Activated naive CD4-positive, alpha-beta T cell treated with anti-CD3 and anti-CD28 coated beads, Interleukin-2, amount 10 ng/mL, durations not matched to agents 7 days and 5 days (primary cell): ENCODE measurements around the gene ABCA1.
"Not testable (repeated sequence)": the region's sequence is repeated elsewhere in the genome, so short reads cannot be mapped to it uniquely, and the experiment has no call there.

Source experiments
- CTCF ChIA-PET: fragments of 350-600 bp; sonication (Branson Sonifier 250); formaldehyde crosslinking; loops from one replicate; lab custom pipeline; 2021; ENCODE audit warnings: antibody characterized with exemption; lab: Charles Lee
- DNase-seq: peaks from one replicate; pipeline ENCODE4 v3.0.0-alpha.2; 2020
- H3K27ac Mint-ChIP-seq: one replicate; pipeline ENCODE4 v1.8.0; 2021; ENCODE audit warnings: mild to moderate bottlenecking, moderate library complexity, mixed read lengths
- H3K27me3 Mint-ChIP-seq: one replicate; pipeline ENCODE4 v1.8.0; 2021; ENCODE audit warnings: mild to moderate bottlenecking, mixed read lengths
- H3K36me3 Mint-ChIP-seq: one replicate; pipeline ENCODE4 v1.8.0; 2021; ENCODE audit warnings: mixed read lengths
- H3K4me1 Mint-ChIP-seq: one replicate; pipeline ENCODE4 v1.8.0; 2021; ENCODE audit warnings: mixed read lengths
- H3K4me3 Mint-ChIP-seq: one replicate; pipeline ENCODE4 v1.8.0; 2021; ENCODE audit warnings: mild to moderate bottlenecking, moderate library complexity, mixed read lengths
- H3K9me3 Mint-ChIP-seq: one replicate; pipeline ENCODE4 v1.8.0; 2021; ENCODE audit warnings: mixed read lengths

ABCA1 gene

DNA sequence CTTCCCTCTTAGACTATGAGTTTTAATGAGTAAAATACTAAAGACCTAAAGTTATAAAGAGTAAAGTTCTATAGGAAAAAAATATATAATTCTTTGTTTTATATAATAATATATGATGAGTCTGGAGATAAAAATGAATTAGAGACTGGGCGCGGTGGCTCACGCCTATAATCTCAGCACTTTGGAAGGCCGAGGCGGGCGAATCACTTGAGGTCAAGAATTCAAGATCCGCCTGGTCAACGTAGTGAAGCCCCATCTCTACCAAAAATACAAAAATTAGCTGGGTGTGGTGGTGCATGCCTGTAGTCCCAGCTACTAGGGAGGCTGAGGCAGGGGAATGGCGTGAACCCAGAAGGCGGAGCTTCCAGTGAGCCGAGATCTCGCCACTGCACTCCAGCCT, 158.9 kb downstream of the ABCA1 start:
- not testable (repeated sequence) for DNase-seq, H3K4me3 Mint-ChIP-seq, H3K4me1 Mint-ChIP-seq, H3K27ac Mint-ChIP-seq, H3K36me3 Mint-ChIP-seq, H3K9me3 Mint-ChIP-seq, H3K27me3 Mint-ChIP-seq
- CTCF ChIA-PET = interaction anchor here (0.6 kb wide), 1 partner anchor 13 kb away, joined by 3 read pairs; no protein-coding TSS in a partner anchor

DNA sequence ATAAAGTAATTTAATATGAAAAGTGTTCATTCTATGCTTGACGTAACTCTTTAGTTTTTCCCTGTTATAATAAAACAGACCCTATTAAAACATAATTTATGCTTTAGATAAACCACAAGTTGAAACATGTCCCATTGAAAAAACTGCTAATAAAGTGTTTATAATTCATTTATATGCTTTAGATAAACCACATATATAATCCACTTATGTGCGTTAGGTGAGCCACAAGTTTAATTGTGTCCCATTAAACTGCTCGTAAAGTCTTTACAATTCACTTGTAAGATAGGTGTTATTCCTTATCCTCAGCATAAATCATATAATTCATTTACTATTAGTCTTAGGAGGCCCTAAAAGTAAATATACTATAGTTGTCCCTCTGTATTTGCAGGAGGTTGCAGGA, 160.4 kb downstream of the ABCA1 start:
- CTCF ChIA-PET = no interaction called here
- Mint-ChIP-seq H3K4me3 (no peak overlapping the region), H3K27ac (no peak overlapping the region), H3K36me3 (no peaks in the 10 kb centered on the region), H3K9me3 (no peaks in the 10 kb centered on the region), H3K4me1 (peaks cover 7% of the 10 kb centered on the region), H3K27me3 (peaks cover 10% of the 10 kb centered on the region)
- no peak for DNase-seq

DNA sequence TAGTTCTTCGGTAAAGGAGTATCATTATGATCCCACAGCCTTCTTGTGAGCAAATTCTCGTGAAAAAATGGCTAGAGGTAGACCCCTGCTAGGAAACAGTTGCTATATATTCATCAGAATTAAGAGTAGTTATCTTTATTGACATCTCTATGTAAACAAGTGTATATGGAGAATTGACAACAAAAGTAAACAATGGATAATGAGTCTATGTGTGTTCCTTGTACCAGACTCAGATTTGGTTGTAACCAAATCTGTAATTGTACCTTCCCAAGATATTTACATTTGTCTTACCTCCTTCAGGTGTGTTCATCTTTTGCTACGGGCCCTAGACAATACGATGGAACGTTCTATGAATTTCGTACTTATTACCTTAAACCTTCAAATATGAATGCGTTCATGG, 161.9 kb downstream of the ABCA1 start:
- CTCF ChIA-PET = no interaction called here
- H3K36me3 Mint-ChIP-seq = no peaks in the 10 kb centered on the region
- H3K4me3 Mint-ChIP-seq = no peak overlapping the region
- H3K27me3 Mint-ChIP-seq = peaks cover 10% of the 10 kb centered on the region
- peaks cover 7% of the 10 kb centered on the region for H3K4me1 Mint-ChIP-seq
- no peak overlapping the region for H3K27ac Mint-ChIP-seq
- no peak for DNase-seq
- no peaks in the 10 kb centered on the region for H3K9me3 Mint-ChIP-seq

DNA sequence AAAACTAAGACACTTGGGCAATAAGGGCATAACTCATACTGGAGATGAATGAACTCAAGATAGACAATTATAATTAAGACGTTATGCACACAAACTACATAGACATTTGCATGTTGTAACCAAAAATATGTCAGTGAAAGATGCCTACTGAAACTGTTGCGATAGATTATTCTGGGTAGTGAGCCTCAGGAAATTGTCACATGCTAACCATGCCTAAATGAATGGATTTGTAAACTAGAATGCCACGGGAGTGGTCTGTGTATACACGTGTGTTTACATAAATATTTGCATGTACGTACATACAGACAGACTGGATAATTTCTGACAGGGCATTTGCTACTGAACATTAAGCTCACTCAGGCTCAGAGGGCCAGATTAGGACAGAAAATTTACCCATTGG, 162.8 kb downstream of the ABCA1 start:
- peak overlapping the region; percentile 79 for H3K4me3 Mint-ChIP-seq
- DNase-seq = no peak
- CTCF ChIA-PET = no interaction called here
- H3K36me3 Mint-ChIP-seq = peaks cover 3% of the 10 kb centered on the region
- H3K27ac Mint-ChIP-seq = no peak overlapping the region
- H3K27me3 Mint-ChIP-seq = peaks cover 10% of the 10 kb centered on the region
- H3K4me1 Mint-ChIP-seq = peaks cover 7% of the 10 kb centered on the region
- H3K9me3 Mint-ChIP-seq = no peaks in the 10 kb centered on the region

DNA sequence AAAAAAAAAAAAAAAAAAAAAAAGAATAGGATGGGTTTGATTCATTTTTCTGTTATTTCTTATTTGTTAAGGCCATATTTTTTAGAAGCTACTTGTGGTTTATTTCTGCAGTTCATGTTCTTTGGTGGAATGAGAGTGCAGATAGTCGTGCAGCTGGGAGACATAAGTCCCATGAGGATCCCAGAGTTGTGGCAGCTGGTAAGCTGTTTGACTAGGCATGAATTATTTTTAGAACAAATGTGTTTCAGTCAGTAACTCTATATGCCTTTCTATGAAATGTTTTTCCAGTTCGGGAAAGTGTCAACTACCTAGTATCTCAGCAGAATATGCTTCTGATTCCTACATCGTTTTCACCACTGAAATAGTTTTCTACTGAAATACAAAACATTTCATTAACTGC, 169.0 kb downstream of the ABCA1 start:
- CTCF ChIA-PET = no interaction called here
- H3K27ac Mint-ChIP-seq = no peak overlapping the region
- H3K36me3 Mint-ChIP-seq = peaks cover 8% of the 10 kb centered on the region
- no peak overlapping the region for H3K4me3 Mint-ChIP-seq
- H3K4me1 Mint-ChIP-seq = peaks cover 5% of the 10 kb centered on the region
- H3K27me3 Mint-ChIP-seq = peaks cover 6% of the 10 kb centered on the region
- DNase-seq = no peak
- no peaks in the 10 kb centered on the region for H3K9me3 Mint-ChIP-seq

DNA sequence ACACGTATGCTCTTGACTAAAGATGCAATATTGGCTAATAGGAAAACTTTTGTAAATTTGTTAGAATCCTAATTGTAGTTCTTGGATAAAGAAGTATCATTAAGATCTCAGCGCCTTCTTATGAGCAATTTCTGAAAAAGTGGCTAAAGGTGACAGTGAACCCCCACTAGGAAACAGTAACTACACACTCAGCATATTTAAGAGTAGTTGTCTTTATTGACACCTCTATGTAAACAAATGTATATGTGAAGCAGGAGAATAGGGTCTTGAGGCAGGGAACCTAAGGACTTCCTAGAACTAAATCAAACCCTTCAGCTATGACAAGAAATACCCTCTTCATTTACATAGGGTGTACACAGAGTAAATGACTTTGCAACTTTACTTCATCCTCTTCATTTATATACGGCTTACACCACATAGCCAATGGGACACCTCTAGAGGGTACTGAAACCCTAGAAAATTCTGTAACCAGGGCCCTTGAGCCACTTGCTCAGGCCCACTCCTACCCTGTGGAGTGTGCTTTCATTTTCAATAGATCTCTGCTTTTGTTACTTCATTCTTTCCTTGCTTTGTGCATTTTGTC, 177.7 kb downstream of the ABCA1 start:
- peaks cover 27% of the 10 kb centered on the region for H3K4me1 Mint-ChIP-seq
- H3K36me3 Mint-ChIP-seq = peaks cover 31% of the 10 kb centered on the region
- DNase-seq = no peak
- H3K27ac Mint-ChIP-seq = no peak overlapping the region
- no peak overlapping the region for H3K4me3 Mint-ChIP-seq
- no peaks in the 10 kb centered on the region for H3K27me3 Mint-ChIP-seq
- H3K9me3 Mint-ChIP-seq = no peaks in the 10 kb centered on the region
- CTCF ChIA-PET = no interaction called here

DNA sequence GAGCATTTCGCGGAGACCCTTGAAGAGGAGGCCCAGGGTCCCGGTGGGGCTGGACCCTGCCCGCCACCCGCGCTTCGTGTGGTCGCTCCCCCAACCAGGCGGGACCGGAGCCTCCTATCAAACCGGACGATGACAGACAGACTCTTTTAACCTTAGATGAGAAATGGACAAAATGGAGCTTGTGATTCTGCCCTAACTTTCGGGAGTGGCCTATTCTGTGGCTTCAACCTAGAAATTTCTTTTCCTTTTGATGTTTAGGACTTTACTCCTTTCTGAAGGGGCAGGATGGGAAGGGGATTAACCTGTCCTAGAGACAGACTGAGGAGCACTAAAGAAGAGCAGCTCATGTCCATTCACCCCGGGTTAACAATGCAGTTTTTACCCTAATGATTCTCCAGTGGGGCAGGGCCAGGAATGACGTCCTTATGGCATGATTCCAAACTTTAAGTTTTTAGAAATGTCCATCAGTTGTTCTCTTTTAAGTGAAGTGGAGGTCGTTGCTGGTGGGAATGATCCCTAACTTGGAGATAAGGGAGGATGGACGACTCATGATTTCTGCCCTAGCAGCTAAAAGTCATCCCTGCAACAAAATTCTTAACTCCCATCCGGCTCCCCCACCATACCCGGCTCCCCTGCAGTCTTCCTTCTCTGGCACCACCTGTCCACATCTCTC, 179.5 kb downstream of the ABCA1 start:
- no peak for DNase-seq
- Mint-ChIP-seq H3K36me3 (peaks cover 24% of the 10 kb centered on the region), H3K4me3 (peak overlapping the region; percentile 91), H3K4me1 (peaks cover 27% of the 10 kb centered on the region), H3K9me3 (no peaks in the 10 kb centered on the region), H3K27ac (peak overlapping the region; percentile 93), H3K27me3 (no peaks in the 10 kb centered on the region)
- CTCF ChIA-PET = no interaction called here

DNA sequence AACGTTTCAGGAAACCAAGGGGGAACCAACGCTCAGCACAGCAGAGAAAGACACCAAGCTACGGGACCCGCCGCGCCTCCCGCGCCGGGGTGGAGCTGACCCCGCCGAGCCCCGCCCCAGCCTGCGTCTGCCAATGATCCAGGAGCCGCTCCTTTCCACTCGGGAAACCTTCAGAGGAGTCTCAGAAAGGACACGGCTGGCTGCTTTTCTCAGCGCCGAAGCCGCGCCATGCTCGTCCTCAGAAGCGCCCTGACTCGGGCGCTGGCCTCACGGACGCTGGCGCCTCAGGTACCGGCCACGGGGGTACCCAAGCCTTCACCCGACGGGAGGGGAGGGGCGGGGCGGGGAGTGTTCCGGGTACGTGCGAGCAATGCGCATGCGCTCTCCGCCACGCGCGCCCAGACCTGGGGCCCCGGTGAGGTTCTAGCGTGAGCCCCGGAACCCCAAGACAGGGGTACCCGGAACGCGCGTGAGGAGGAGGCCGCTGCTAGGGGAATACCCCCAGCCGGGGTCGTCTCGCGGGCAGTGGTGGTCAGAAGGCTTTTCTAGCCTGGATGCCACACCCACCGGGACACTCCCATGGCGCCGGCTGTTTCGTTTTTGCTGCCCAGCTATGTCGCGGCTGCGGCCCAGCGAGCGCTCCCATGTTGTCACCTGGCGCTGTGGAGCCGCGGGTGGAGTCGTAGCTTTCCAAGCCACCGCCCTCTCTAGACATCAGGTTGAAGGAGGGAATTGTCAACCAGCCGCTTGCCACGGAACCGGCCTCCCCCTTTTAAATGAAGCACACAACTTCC, 180.2 kb downstream of the ABCA1 start, which contains the start of gene NIPSNAP3A:
Gene NIPSNAP3A, plus strand, starts transcription at position 119 of the 794 bp plus-strand sequence. Its CDS starts 110 bp downstream, at position 229.
- peaks cover 19% of the 10 kb centered on the region for H3K36me3 Mint-ChIP-seq
- peak within 1 kb of the TSS; percentile 91 for H3K4me3 Mint-ChIP-seq
- H3K4me1 Mint-ChIP-seq = peaks cover 28% of the 10 kb centered on the region
- peak within 1 kb of the TSS; percentile 93 for H3K27ac Mint-ChIP-seq
- CTCF ChIA-PET = interaction anchor here (1.4 kb wide), 1 partner anchor 16 kb away, joined by 3 read pairs; the partner anchor contains the start of gene NIPSNAP3B
- H3K27me3 Mint-ChIP-seq = no peaks in the 10 kb centered on the region
- no peaks in the 10 kb centered on the region for H3K9me3 Mint-ChIP-seq
- peak; percentile 90 for DNase-seq

DNA sequence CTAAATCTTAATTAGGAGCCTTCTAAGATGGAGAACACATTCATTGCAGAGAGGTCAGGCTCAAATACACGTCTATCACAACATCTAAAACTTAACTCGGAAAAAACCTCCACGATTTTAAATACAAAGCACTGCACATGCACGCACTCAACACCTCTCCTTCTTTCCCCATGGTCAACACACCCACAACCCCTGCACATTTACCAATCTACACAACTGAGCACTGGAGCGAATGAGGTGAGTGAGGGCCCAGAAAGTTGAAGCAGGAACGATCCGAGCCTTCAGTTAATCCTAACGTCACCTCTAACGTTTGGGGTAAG, 180.8 kb downstream of the ABCA1 start:
- CTCF ChIA-PET = interaction anchor here (1.4 kb wide), 1 partner anchor 17 kb away, joined by 3 read pairs; the partner anchor contains the start of gene NIPSNAP3B
- DNase-seq = no peak
- Mint-ChIP-seq H3K27me3 (no peaks in the 10 kb centered on the region), H3K4me3 (peak overlapping the region; percentile 91), H3K27ac (peak overlapping the region; percentile 93), H3K9me3 (no peaks in the 10 kb centered on the region), H3K36me3 (peaks cover 15% of the 10 kb centered on the region), H3K4me1 (peaks cover 28% of the 10 kb centered on the region)

DNA sequence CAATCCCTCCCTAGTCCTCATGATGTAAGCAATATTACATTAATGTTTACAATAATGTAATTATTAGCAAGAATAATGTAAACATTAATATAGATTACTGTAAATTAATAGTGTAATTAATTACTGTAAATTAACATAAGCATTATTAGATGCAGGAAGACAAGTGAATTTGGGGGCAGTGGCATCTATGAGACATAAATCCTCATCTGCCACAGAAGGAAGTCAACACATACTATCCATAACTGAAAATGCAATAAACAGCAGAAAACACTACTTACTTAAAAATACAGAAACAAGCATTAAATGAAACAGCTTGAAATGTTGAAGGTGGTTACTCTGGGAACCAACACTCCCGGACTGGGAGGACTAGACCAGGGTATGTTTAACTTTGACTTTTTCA, 181.2 kb downstream of the ABCA1 start:
- no peaks in the 10 kb centered on the region for H3K9me3 Mint-ChIP-seq
- CTCF ChIA-PET = interaction anchor here (1.3 to 1.4 kb wide), 2 partner anchors 17 to 571 kb away, joined by 3 to 4 read pairs; partner anchors contain the start of gene NIPSNAP3B
- peaks cover 12% of the 10 kb centered on the region for H3K36me3 Mint-ChIP-seq
- DNase-seq = no peak
- H3K4me3 Mint-ChIP-seq = peak overlapping the region; percentile 91
- H3K27me3 Mint-ChIP-seq = no peaks in the 10 kb centered on the region
- H3K4me1 Mint-ChIP-seq = peaks cover 28% of the 10 kb centered on the region
- peak overlapping the region; percentile 93 for H3K27ac Mint-ChIP-seq

DNA sequence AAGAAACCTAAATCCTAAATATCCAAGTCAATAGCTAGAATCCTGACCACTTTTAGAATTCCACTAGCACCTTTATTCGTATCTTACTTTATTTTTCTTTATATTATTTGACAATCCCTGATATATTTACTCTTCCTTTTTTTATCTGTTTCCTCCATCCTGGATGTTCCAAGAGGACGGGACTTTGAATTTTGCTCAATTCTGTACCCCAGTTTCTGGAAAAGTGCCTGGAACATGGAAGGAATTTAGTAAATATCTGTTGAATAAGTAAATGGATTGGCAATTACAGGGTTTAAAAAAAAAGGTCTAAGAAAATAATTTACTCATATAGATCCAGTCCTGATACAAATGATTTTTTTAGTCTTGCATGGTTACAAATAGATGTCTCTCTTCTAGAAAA, 181.7 kb downstream of the ABCA1 start:
- peaks cover 28% of the 10 kb centered on the region for H3K4me1 Mint-ChIP-seq
- peaks cover 8% of the 10 kb centered on the region for H3K36me3 Mint-ChIP-seq
- DNase-seq = no peak
- H3K27me3 Mint-ChIP-seq = no peaks in the 10 kb centered on the region
- H3K27ac Mint-ChIP-seq = no peak overlapping the region
- no peaks in the 10 kb centered on the region for H3K9me3 Mint-ChIP-seq
- CTCF ChIA-PET = interaction anchor here (1.3 to 1.4 kb wide), 2 partner anchors 18 to 570 kb away, joined by 3 to 4 read pairs; partner anchors contain the start of gene NIPSNAP3B
- no peak overlapping the region for H3K4me3 Mint-ChIP-seq

DNA sequence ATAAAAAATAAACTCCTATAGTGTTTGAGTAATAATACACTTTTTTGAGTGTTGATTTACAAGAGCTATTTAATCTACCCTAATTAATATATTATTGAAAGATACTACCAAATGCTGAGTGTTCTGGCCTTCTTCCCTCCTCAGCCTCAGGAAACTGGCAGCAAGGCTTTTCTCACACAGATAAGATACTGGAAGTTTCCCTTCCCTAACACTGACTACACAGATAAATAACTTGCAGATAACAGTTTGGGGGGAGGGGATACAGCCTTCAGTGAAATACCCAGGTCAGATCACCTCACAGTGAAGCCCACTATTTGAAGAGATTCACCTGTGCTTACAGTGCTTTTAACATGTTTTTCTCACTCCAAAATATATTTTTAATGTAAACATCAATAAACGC, 182.1 kb downstream of the ABCA1 start:
- H3K27ac Mint-ChIP-seq = no peak overlapping the region
- H3K4me1 Mint-ChIP-seq = peaks cover 28% of the 10 kb centered on the region
- peaks cover 6% of the 10 kb centered on the region for H3K36me3 Mint-ChIP-seq
- CTCF ChIA-PET = interaction anchor here (0.6 to 1.3 kb wide), 3 partner anchors 28 to 587 kb away, joined by 3 to 4 read pairs (median 3); no protein-coding TSS in a partner anchor
- H3K4me3 Mint-ChIP-seq = peak overlapping the region; percentile 7
- no peak for DNase-seq
- no peaks in the 10 kb centered on the region for H3K27me3 Mint-ChIP-seq
- H3K9me3 Mint-ChIP-seq = no peaks in the 10 kb centered on the region

DNA sequence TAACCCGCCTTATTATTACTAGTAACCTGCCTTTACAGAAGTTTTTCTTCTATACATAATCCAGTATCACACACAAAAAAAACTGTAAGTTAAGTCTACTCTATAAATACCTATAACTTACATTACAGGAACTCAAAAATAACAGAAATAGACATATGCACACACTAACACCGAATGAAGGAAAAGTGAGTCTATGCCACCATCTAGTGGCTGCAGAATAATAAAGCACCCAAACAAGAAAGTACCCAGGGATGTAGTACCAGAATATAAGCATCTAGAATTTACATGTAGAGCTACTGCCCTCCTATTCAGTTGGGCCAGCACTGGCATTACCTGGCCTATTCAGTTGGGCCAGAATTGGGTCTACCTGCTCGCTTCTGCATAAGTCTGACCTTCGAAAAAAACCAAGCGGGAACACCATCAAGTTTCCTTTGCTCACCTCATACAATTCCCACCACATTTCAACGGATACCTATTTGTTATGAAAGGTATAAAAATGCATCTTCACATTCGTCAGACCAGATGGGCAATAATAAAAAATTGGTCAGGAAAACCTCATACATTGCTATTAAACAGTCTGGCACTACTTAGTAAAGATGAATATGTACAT, 184.5 kb downstream of the ABCA1 start:
- DNase-seq = peak; percentile 45
- CTCF ChIA-PET = interaction anchor here (0.6 to 2.7 kb wide), 2 partner anchors 19 to 60 kb away, joined by 3 to 8 read pairs; partner anchors contain the start of gene NIPSNAP3B
- Mint-ChIP-seq H3K36me3 (peaks cover 3% of the 10 kb centered on the region), H3K27me3 (no peaks in the 10 kb centered on the region), H3K4me1 (peaks cover 15% of the 10 kb centered on the region), H3K4me3 (no peak overlapping the region), H3K27ac (no peak overlapping the region), H3K9me3 (no peaks in the 10 kb centered on the region)

DNA sequence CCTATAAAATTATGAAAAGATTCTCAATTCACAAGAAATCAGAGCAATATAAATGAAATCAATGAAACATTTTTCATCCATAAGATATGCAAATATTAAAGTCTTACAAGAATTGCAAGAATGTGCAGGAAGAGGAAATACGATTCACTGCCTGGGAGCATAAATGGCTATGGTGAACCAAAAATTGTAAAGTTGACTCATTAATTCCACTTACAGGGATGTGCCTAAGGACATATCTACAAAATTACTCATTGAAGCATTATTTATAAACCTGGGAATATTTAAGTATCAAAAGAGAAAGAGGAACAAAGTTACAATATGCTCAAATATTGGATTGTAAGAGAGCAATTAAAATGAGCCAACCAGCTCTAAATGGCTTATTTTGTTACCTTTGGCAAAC, 187.3 kb downstream of the ABCA1 start:
- Mint-ChIP-seq H3K27me3 (no peaks in the 10 kb centered on the region), H3K4me1 (peaks cover 2% of the 10 kb centered on the region), H3K36me3 (no peaks in the 10 kb centered on the region), H3K4me3 (no peak overlapping the region), H3K27ac (no peak overlapping the region), H3K9me3 (no peaks in the 10 kb centered on the region)
- CTCF ChIA-PET = no interaction called here
- no peak for DNase-seq
